Measurements from ENCODE around the gene PRSS38.

Gene PRSS38

GRCh38 chr1:227808566-227808965, 6.9 kb upstream of the PRSS38 start:
- Histone ChIP-seq H3K36me3 (ENCODE audit: control insufficient read depth in 2 of 2, insufficient read depth in 2 of 2, low read length in 2 of 2) (no peaks in the 10 kb centered on the region), H3K9ac (ENCODE audit: low read depth in 1 of 2, low read length in 2 of 2) (no peak overlapping the region), H3K4me1 (ENCODE audit: control insufficient read depth in 2 of 2, insufficient read depth in 2 of 2, low read length in 2 of 2) (no peaks in the 10 kb centered on the region), H3K9me3 (ENCODE audit: control insufficient read depth in 2 of 2, low read length in 2 of 2) (peaks cover 0 to under 1% of the 10 kb centered on the region in 2 donors), H3K4me3 (ENCODE audit: low read length in 2 of 2) (no peak overlapping the region), H3K27me3 (ENCODE audit: control insufficient read depth in 2 of 2, insufficient read depth in 2 of 2, low read length in 2 of 2) (no peaks in the 10 kb centered on the region), H3K27ac (ENCODE audit: low read depth in 2 of 2, low read length in 2 of 2) (no peak overlapping the region)

- Histone ChIP-seq H3K9ac (ENCODE audit: low read depth in 1 of 2, low read length in 2 of 2) (no peak overlapping the region), H3K4me3 (ENCODE audit: low read length in 2 of 2) (no peak overlapping the region), H3K36me3 (ENCODE audit: control insufficient read depth in 2 of 2, insufficient read depth in 2 of 2, low read length in 2 of 2) (no peaks in the 10 kb centered on the region), H3K9me3 (ENCODE audit: control insufficient read depth in 2 of 2, low read length in 2 of 2) (peaks cover 0 to 5% of the 10 kb centered on the region in 2 donors), H3K27me3 (ENCODE audit: control insufficient read depth in 2 of 2, insufficient read depth in 2 of 2, low read length in 2 of 2) (no peaks in the 10 kb centered on the region), H3K27ac (ENCODE audit: low read depth in 2 of 2, low read length in 2 of 2) (no peak overlapping the region), H3K4me1 (ENCODE audit: control insufficient read depth in 2 of 2, insufficient read depth in 2 of 2, low read length in 2 of 2) (no peaks in the 10 kb centered on the region)
Measured at GRCh38 chr1:227809026-227809425, 6.4 kb upstream of the PRSS38 start.

DNA sequence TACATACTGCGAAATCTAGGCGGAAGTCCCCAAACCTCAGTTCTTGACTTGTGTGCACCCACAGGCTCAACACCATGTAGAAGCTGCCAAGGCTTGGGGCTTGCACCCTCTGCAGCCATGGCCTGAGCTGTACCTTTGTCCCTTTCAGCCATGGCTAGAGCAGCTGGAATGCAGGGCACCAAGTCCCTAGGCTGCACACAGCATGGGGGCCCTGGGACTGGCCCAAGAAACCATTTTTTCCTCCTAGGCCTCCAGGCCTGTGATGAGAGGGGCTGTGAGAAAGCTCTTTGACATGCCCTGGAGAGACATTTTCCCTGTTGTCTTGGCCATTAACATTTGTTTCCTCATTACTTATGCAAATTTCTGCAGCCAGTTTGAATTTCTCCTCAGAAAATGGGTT, 1.5 kb upstream of the PRSS38 start:
- Histone ChIP-seq H3K4me3 (ENCODE audit: low read length in 2 of 2) (no peak overlapping the region), H3K27ac (ENCODE audit: low read depth in 2 of 2, low read length in 2 of 2) (no peak overlapping the region), H3K4me1 (ENCODE audit: control insufficient read depth in 2 of 2, insufficient read depth in 2 of 2, low read length in 2 of 2) (no peaks in the 10 kb centered on the region), H3K27me3 (ENCODE audit: control insufficient read depth in 2 of 2, insufficient read depth in 2 of 2, low read length in 2 of 2) (no peaks in the 10 kb centered on the region), H3K9ac (ENCODE audit: low read depth in 1 of 2, low read length in 2 of 2) (no peak overlapping the region), H3K9me3 (ENCODE audit: control insufficient read depth in 2 of 2, low read length in 2 of 2) (peaks cover 0 to 5% of the 10 kb centered on the region in 2 donors), H3K36me3 (ENCODE audit: control insufficient read depth in 2 of 2, insufficient read depth in 2 of 2, low read length in 2 of 2) (no peaks in the 10 kb centered on the region)

- Histone ChIP-seq H3K4me1 (ENCODE audit: control insufficient read depth in 2 of 2, insufficient read depth in 2 of 2, low read length in 2 of 2) (no peaks in the 10 kb centered on the region), H3K9me3 (ENCODE audit: control insufficient read depth in 2 of 2, low read length in 2 of 2) (peaks cover 0 to 5% of the 10 kb centered on the region in 2 donors), H3K36me3 (ENCODE audit: control insufficient read depth in 2 of 2, insufficient read depth in 2 of 2, low read length in 2 of 2) (no peaks in the 10 kb centered on the region), H3K4me3 (ENCODE audit: low read length in 2 of 2) (no peak overlapping the region), H3K27ac (ENCODE audit: low read depth in 2 of 2, low read length in 2 of 2) (no peak overlapping the region), H3K27me3 (ENCODE audit: control insufficient read depth in 2 of 2, insufficient read depth in 2 of 2, low read length in 2 of 2) (no peaks in the 10 kb centered on the region), H3K9ac (ENCODE audit: low read depth in 1 of 2, low read length in 2 of 2) (no peak overlapping the region)
Measured at GRCh38 chr1:227816750-227817446, 1.4 kb downstream of the PRSS38 start.

DNA sequence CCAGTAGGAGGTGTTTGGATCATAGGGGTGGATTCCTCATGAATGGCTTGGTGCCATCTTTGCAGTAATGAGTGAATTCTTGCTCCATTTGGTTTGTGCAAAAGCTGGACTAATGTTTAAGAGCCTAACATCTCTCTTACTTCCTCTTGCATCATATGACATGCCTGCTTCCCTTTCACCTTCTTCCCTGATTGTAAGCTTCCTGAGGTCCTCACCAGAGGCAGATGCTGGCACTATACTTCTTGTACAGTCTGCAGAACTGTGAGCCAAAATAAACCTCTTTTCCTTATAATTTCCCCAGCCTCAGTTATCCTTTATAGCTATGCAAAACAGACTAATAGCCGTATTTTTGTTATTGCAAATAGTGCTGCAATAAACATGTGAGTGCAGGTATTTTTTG, 8.1 kb downstream of the PRSS38 start:
- H3K9me3 ChIP-seq (ENCODE audit: control insufficient read depth in 2 of 2, low read length in 2 of 2) = peaks cover 0 to 2% of the 10 kb centered on the region in 2 donors
- no peak overlapping the region for H3K27ac ChIP-seq (ENCODE audit: low read depth in 2 of 2, low read length in 2 of 2)
- H3K27me3 ChIP-seq (ENCODE audit: control insufficient read depth in 2 of 2, insufficient read depth in 2 of 2, low read length in 2 of 2) = no peaks in the 10 kb centered on the region
- no peak overlapping the region for H3K9ac ChIP-seq (ENCODE audit: low read depth in 1 of 2, low read length in 2 of 2)
- no peak overlapping the region for H3K4me3 ChIP-seq (ENCODE audit: low read length in 2 of 2)
- H3K4me1 ChIP-seq (ENCODE audit: control insufficient read depth in 2 of 2, insufficient read depth in 2 of 2, low read length in 2 of 2) = no peaks in the 10 kb centered on the region
- no peaks in the 10 kb centered on the region for H3K36me3 ChIP-seq (ENCODE audit: control insufficient read depth in 2 of 2, insufficient read depth in 2 of 2, low read length in 2 of 2)

DNA sequence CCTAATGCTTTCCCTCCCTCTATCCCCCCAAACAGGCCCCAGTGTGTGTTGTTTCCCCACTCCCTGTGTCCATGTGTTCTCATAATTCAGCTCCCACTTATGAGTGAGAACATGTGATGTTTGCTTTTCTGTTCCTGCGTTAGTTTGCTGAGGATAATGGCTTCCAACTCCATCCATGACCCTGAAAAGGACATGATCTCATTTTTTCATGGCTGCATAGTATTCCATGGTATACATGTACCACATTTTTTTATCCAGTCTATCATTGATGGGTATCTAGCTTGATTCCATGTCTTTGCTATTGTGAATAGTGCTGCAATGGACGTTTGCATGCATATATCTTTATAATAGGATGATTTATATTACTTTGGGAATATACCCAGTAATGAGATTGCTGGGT, 8.7 kb downstream of the PRSS38 start:
- peaks cover 0 to 2% of the 10 kb centered on the region in 2 donors for H3K9me3 ChIP-seq (ENCODE audit: control insufficient read depth in 2 of 2, low read length in 2 of 2)
- H3K27me3 ChIP-seq (ENCODE audit: control insufficient read depth in 2 of 2, insufficient read depth in 2 of 2, low read length in 2 of 2) = no peaks in the 10 kb centered on the region
- H3K36me3 ChIP-seq (ENCODE audit: control insufficient read depth in 2 of 2, insufficient read depth in 2 of 2, low read length in 2 of 2) = no peaks in the 10 kb centered on the region
- no peaks in the 10 kb centered on the region for H3K4me1 ChIP-seq (ENCODE audit: control insufficient read depth in 2 of 2, insufficient read depth in 2 of 2, low read length in 2 of 2)
- H3K4me3 ChIP-seq (ENCODE audit: low read length in 2 of 2) = no peak overlapping the region
- H3K9ac ChIP-seq (ENCODE audit: low read depth in 1 of 2, low read length in 2 of 2) = no peak overlapping the region
- H3K27ac ChIP-seq (ENCODE audit: low read depth in 2 of 2, low read length in 2 of 2) = no peak overlapping the region

DNA sequence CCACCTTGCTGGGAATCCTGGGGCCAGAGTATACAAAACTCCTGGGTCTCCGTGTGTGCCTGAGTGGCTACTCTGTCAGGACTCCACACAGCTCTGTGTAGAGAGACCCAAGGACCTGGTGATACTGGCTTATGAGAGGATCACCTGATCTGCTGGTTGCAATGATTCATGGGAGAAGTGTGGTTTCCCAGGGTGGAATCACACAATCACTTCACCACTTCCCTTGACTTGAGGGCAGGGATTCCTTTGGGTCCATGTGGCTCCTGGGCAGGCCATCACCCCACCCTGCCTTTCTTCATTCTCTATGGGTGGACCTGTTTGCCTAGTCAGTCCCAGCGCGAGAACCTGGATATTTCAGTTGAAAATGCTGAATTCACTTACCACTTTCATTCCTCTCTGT, 13.3 kb downstream of the PRSS38 start:
- Histone ChIP-seq H3K27me3 (ENCODE audit: control insufficient read depth in 2 of 2, insufficient read depth in 2 of 2, low read length in 2 of 2) (no peaks in the 10 kb centered on the region), H3K9ac (ENCODE audit: low read depth in 1 of 2, low read length in 2 of 2) (no peak overlapping the region), H3K27ac (ENCODE audit: low read depth in 2 of 2, low read length in 2 of 2) (no peak overlapping the region), H3K4me3 (ENCODE audit: low read length in 2 of 2) (no peak overlapping the region), H3K9me3 (ENCODE audit: control insufficient read depth in 2 of 2, low read length in 2 of 2) (peaks cover 0 to 2% of the 10 kb centered on the region in 2 donors), H3K36me3 (ENCODE audit: control insufficient read depth in 2 of 2, insufficient read depth in 2 of 2, low read length in 2 of 2) (no peaks in the 10 kb centered on the region), H3K4me1 (ENCODE audit: control insufficient read depth in 2 of 2, insufficient read depth in 2 of 2, low read length in 2 of 2) (no peaks in the 10 kb centered on the region)

DNA sequence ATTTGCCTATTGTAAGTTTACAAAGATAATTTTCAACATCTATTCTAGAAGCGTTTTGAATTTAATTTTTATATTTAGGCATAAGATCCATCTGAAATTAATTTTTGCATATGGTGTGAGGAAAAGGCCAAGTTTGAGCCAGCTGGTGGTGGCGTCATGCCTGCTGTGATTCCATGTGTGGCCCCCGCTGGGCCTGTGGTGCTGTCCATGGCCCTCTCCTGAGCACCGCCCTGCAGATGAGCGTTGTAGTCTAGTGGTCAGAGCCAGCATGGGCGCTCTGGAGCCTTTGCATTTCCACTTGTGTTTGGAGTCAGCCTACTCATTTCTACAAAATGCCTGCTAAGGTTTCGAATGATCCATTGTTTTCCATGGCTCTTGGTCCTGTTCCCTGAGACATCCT, 22.7 kb downstream of the PRSS38 start:
- H3K4me1 ChIP-seq (ENCODE audit: control insufficient read depth in 2 of 2, insufficient read depth in 2 of 2, low read length in 2 of 2) = no peaks in the 10 kb centered on the region
- H3K36me3 ChIP-seq (ENCODE audit: control insufficient read depth in 2 of 2, insufficient read depth in 2 of 2, low read length in 2 of 2) = no peaks in the 10 kb centered on the region
- no peaks in the 10 kb centered on the region for H3K27me3 ChIP-seq (ENCODE audit: control insufficient read depth in 2 of 2, insufficient read depth in 2 of 2, low read length in 2 of 2)
- H3K4me3 ChIP-seq (ENCODE audit: low read length in 2 of 2) = no peak overlapping the region
- H3K9ac ChIP-seq (ENCODE audit: low read depth in 1 of 2, low read length in 2 of 2) = no peak overlapping the region
- H3K27ac ChIP-seq (ENCODE audit: low read depth in 2 of 2, low read length in 2 of 2) = no peak overlapping the region
- H3K9me3 ChIP-seq (ENCODE audit: control insufficient read depth in 2 of 2, low read length in 2 of 2) = no peaks in the 10 kb centered on the region

GRCh38 chr1:227841096-227841495, 25.6 kb downstream of the PRSS38 start:
- H3K9ac ChIP-seq (ENCODE audit: low read depth in 1 of 2, low read length in 2 of 2) = no peak overlapping the region
- H3K27me3 ChIP-seq (ENCODE audit: control insufficient read depth in 2 of 2, insufficient read depth in 2 of 2, low read length in 2 of 2) = no peaks in the 10 kb centered on the region
- no peaks in the 10 kb centered on the region for H3K9me3 ChIP-seq (ENCODE audit: control insufficient read depth in 2 of 2, low read length in 2 of 2)
- no peaks in the 10 kb centered on the region for H3K36me3 ChIP-seq (ENCODE audit: control insufficient read depth in 2 of 2, insufficient read depth in 2 of 2, low read length in 2 of 2)
- no peak overlapping the region for H3K4me3 ChIP-seq (ENCODE audit: low read length in 2 of 2)
- peaks cover 0 to under 1% of the 10 kb centered on the region in 2 donors for H3K4me1 ChIP-seq (ENCODE audit: control insufficient read depth in 2 of 2, insufficient read depth in 2 of 2, low read length in 2 of 2)
- H3K27ac ChIP-seq (ENCODE audit: low read depth in 2 of 2, low read length in 2 of 2) = no peak overlapping the region

- peaks cover 0 to 2% of the 10 kb centered on the region in 2 donors for H3K4me1 ChIP-seq (ENCODE audit: control insufficient read depth in 2 of 2, insufficient read depth in 2 of 2, low read length in 2 of 2)
- no peaks in the 10 kb centered on the region for H3K9me3 ChIP-seq (ENCODE audit: control insufficient read depth in 2 of 2, low read length in 2 of 2)
- no peak overlapping the region for H3K27ac ChIP-seq (ENCODE audit: low read depth in 2 of 2, low read length in 2 of 2)
- no peaks in the 10 kb centered on the region for H3K36me3 ChIP-seq (ENCODE audit: control insufficient read depth in 2 of 2, insufficient read depth in 2 of 2, low read length in 2 of 2)
- no peak overlapping the region for H3K9ac ChIP-seq (ENCODE audit: low read depth in 1 of 2, low read length in 2 of 2)
- H3K27me3 ChIP-seq (ENCODE audit: control insufficient read depth in 2 of 2, insufficient read depth in 2 of 2, low read length in 2 of 2) = no peaks in the 10 kb centered on the region
- H3K4me3 ChIP-seq (ENCODE audit: low read length in 2 of 2) = no peak overlapping the region
Measured at GRCh38 chr1:227844320-227845146, 29.1 kb downstream of the PRSS38 start.

Measured in mucosa of rectum (tissue), 2 donors.